ENCODE measurements around the gene KLRK1. TPM values are rescaled to one million over a fixed set of nuclear protein-coding genes. Genes with fewer than 3 reads are reported as not detected.

KLRK1 gene
- not detected in 5 replicates for total RNA-seq (2022; extraction: Qiagen RNA extraction; ENCODE audit: low read depth)

DNA sequence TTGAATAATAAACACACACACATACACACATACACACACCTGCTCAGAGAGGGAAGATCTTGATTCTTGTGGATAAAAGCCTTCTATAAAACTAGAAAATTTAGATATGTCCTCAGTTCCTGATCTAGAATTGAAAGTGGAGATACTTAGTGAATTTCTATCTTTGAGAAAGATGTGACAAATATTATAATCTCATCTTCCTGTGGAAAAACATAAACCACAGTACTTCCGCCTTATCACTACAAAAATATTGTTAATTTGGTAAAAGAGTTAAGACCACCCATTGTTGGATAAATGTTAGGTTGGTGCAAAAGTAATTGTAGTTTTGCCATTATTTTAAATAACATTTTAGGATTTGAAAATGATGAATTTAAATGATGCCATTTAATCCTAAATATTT lies at the start of gene KLRK1:
TSS of gene KLRK1 (minus strand) at position 138 of the 400 bp plus-strand sequence. CDS start 1,231 bp downstream, outside the sequence.

DNA sequence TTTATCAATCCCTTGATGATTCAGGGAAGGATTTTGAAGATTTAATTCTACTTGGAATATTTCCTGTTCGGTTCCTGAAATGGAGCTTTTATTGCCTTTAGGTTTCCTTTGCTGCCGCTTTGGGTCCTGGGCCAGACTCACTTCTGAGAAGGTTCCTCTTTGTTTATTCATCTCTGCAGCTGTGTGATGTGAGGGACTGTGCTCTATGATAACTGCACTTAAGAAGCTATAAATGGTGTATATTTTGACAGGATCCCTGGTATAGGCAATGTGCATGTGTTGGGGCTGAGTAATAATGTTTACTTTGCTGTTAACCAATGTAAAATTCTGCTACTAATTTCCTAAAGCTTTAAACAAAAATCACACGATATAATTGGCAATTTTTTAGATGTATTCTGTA lies 46.0 kb upstream of the KLRK1 start, which contains the start of gene KLRC2:
TSS of gene KLRC2 (minus strand) at position 195 of the 400 bp plus-strand sequence. CDS start at position 171, 24 bp downstream.

DNA sequence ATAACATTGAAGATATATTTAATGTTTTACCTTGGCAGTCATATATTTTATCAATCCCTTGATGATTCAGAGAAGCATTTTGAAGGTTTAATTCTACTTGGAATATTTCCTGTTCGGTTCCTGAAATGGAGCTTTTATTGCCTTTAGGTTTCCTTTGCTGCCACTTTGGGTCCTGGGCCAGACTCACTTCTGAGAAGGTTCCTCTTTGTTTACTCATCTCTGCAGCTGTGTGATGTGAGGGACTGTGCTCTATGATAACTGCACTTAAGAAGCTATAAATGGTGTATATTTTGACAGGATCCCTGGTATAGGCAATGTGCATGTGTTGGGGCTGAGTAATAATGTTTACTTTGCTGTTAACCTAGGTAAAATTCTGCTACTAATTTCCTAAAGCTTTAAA lies 30.5 kb upstream of the KLRK1 start, which contains the start of gene KLRC3:
TSS of gene KLRC3 (minus strand) at position 262 of the 400 bp plus-strand sequence. CDS start at position 217, 45 bp downstream.

DNA sequence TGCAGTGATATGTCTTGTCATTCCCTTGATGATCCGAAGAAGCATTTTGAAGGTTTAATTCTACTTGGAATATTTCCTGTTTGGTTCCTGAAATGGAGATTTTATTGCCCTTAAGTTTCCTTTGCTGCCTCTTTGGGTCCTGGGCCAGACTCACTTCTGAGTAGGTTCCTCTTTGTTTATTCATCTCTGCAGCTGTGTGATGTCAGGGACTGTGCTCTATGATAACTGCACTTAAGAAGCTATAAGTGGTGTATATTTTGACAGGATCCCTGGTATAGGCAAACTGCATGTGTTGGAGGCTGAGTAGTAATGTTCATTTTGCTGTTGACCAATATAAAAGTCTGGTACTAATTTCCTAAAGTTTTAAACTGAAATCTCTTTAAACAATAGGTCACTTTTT lies 19.6 kb upstream of the KLRK1 start, which contains the start of gene KLRC4:
TSS of gene KLRC4 (minus strand) at position 366 of the 400 bp plus-strand sequence. CDS start at position 184, 182 bp downstream.

Other genes starting within 250 kb of the KLRK1 start
- 0.89 to 2.3 TPM (median 1.6 TPM) in 5 replicates for gene OLR1, start 217.9 kb downstream of the KLRK1 start, total RNA-seq (2022; extraction: Qiagen RNA extraction; ENCODE audit: low read depth)
- 0.12 to 0.36 TPM (median 0.16 TPM) in 5 replicates for gene TMEM52B, start 211.0 kb downstream of the KLRK1 start, total RNA-seq (2022; extraction: Qiagen RNA extraction; ENCODE audit: low read depth)
- gene GABARAPL1, start 177.2 kb downstream of the KLRK1 start, total RNA-seq (2022; extraction: Qiagen RNA extraction; ENCODE audit: low read depth): 34.0 to 59.7 TPM (median 39.5 TPM) in 5 replicates
- gene KLRD1, start 82.2 kb downstream of the KLRK1 start, total RNA-seq (2022; extraction: Qiagen RNA extraction; ENCODE audit: low read depth): not detected in 5 replicates
- gene KLRC4, start 19.7 kb upstream of the KLRK1 start, total RNA-seq (2022; extraction: Qiagen RNA extraction; ENCODE audit: low read depth): not detected in 5 replicates
- gene KLRC3, start 30.6 kb upstream of the KLRK1 start, total RNA-seq (2022; extraction: Qiagen RNA extraction; ENCODE audit: low read depth): 0.21 to 0.36 TPM in 2 of 5 replicates, not detected in the others
- gene KLRC2, start 46.0 kb upstream of the KLRK1 start, total RNA-seq (2022; extraction: Qiagen RNA extraction; ENCODE audit: low read depth): 1.2 to 2.0 TPM (median 1.4 TPM) in 5 replicates
- gene KLRC1, start 63.3 kb upstream of the KLRK1 start, total RNA-seq (2022; extraction: Qiagen RNA extraction; ENCODE audit: low read depth): not detected in 5 replicates
- 0.45 to 0.70 TPM (median 0.67 TPM) in 5 replicates for gene EIF2S3B, start 115.8 kb upstream of the KLRK1 start, total RNA-seq (2022; extraction: Qiagen RNA extraction; ENCODE audit: low read depth)
- gene MAGOHB, start 223.6 kb upstream of the KLRK1 start, total RNA-seq (2022; extraction: Qiagen RNA extraction; ENCODE audit: low read depth): 48.3 to 56.6 TPM (median 52.1 TPM) in 5 replicates

Measured in A549 treated with DMSO at 1 μM for 4 hours (cell line).